Natural killer cell (primary cell): ENCODE results near the gene NAPEPLD. TPM values are rescaled to one million over a fixed set of nuclear protein-coding genes. Genes with fewer than 3 reads are reported as not detected.
"Not testable (repeated sequence)": the region's sequence is repeated elsewhere in the genome, so short reads cannot be mapped to it uniquely, and the experiment has no call there.

Experiments
- ATAC-seq, 3 donors: fragments of 150-1000 bp in 2 of 3; fragments of 200-7000 bp in 1 of 3; cut with Tn5 transposase; 1 replicate in 1 of 3; 2 replicates in 2 of 3; pipeline ENCODE4 v1.10.0; 2021; ENCODE audit warnings: mild to moderate bottlenecking in 2 of 3, moderate library complexity in 2 of 3
- DNase-seq, 2 donors: peaks; one replicate each; pipeline versions ENCODE4 v3.0.0 to v3.0.0-alpha.2; 2013 to 2021; ENCODE audit warnings: mixed read lengths in 1 of 2
- H3K27ac ChIP-seq: one replicate; pipeline ENCODE4 v1.5.1; 2013; ENCODE audit warnings: mild to moderate bottlenecking, low read length
- H3K27me3 ChIP-seq: one replicate; pipeline ENCODE4 v1.6.1; 2013; ENCODE audit warnings: low read length; ENCODE audit not compliant: control insufficient read depth, insufficient read depth
- H3K36me3 ChIP-seq: one replicate; pipeline ENCODE4 v1.6.1; 2013; ENCODE audit warnings: low read length; ENCODE audit not compliant: control insufficient read depth, insufficient read depth
- H3K4me1 ChIP-seq: one replicate; pipeline ENCODE4 v1.6.1; 2013; ENCODE audit warnings: low read length; ENCODE audit not compliant: control insufficient read depth, insufficient read depth
- H3K4me3 ChIP-seq: one replicate; pipeline ENCODE4 v1.5.1; 2013; ENCODE audit warnings: low read length
- H3K9me3 ChIP-seq: one replicate; pipeline ENCODE4 v1.6.1; 2013; ENCODE audit warnings: low read length; ENCODE audit not compliant: control insufficient read depth, insufficient read depth
- H3K27ac Mint-ChIP-seq, 2 donors: one replicate each; pipeline ENCODE4 v1.8.0; 2022; ENCODE audit warnings: mild to moderate bottlenecking in 2 of 2, mixed read lengths in 2 of 2, moderate library complexity in 1 of 2
- H3K27me3 Mint-ChIP-seq, 2 donors: one replicate each; pipeline ENCODE4 v1.8.0; 2022; ENCODE audit warnings: low read depth in 2 of 2, mixed read lengths in 2 of 2
- H3K36me3 Mint-ChIP-seq: one replicate; pipeline ENCODE4 v1.8.0; 2022; ENCODE audit warnings: mixed read lengths
- H3K4me1 Mint-ChIP-seq, 2 donors: one replicate each; pipeline ENCODE4 v1.8.0; 2022; ENCODE audit warnings: mixed read lengths in 2 of 2
- H3K4me3 Mint-ChIP-seq: one replicate; pipeline ENCODE4 v1.8.0; 2022; ENCODE audit warnings: mild to moderate bottlenecking, moderate library complexity, mixed read lengths
- H3K9me3 Mint-ChIP-seq, 2 donors: one replicate each; pipeline ENCODE4 v1.8.0; 2022; ENCODE audit warnings: mixed read lengths in 2 of 2
- CTCF ChIP-seq: fragments of 200-600 bp; IDR thresholded peaks from one replicate; pipeline ENCODE4 v1.8.0; 2022; ENCODE audit warnings: antibody characterized with exemption
- WGBS: methylation state at CpG from one replicate; pipeline ENCODE4 v1.1.7; 2013; ENCODE audit warnings: missing lambda C conversion rate; ENCODE audit not compliant: insufficient coverage; 5-methylcytosine and 5-hydroxymethylcytosine counted together
- intact Hi-C: fragments of 100-400 bp; cut with micrococcal nuclease; formaldehyde crosslinking; loops from one replicate; pipeline ENCODE4 v1.14.2; 2022
- total RNA-seq, 4 donors: library from RNA; stranded (reverse); fragments of 120-200 nt in 1 of 4; gene quantifications; one replicate each; pipeline versions ENCODE4 v1.2.3 to v1.2.4, GENCODE V29; 2013 to 2022

Gene NAPEPLD
- total RNA-seq, 3 donors from 2014 or later (not counting 1 experiment from before 2014, with no cell fraction given) = 5.3 to 6.7 (median 5.9) TPM

- H3K4me1 ChIP-seq = no peaks in the 10 kb centered on the region
- H3K27me3 ChIP-seq = no peaks in the 10 kb centered on the region
- intact Hi-C loops = no loop called here
- Mint-ChIP-seq H3K36me3 (no peaks in the 10 kb centered on the region), H3K27ac (no peak overlapping the region), H3K27me3 (no peaks in the 10 kb centered on the region), H3K4me1 (no peaks in the 10 kb centered on the region), H3K4me3 (no peak overlapping the region), H3K9me3 (no peaks in the 10 kb centered on the region)
- ATAC-seq (no peak), DNase-seq (no peak)
- H3K36me3 ChIP-seq = peaks cover 6% of the 10 kb centered on the region
- TF ChIP-seq CTCF = no peak
- no peak overlapping the region for H3K27ac ChIP-seq
- no peak overlapping the region for H3K4me3 ChIP-seq
- WGBS = 50% methylated on average over 2 of the region's 2 CpGs
- no peaks in the 10 kb centered on the region for H3K9me3 ChIP-seq
Measured at GRCh38 chr7:103101543-103101942, 47.4 kb downstream of the NAPEPLD start.

- H3K4me3 ChIP-seq = no peak overlapping the region
- Mint-ChIP-seq H3K4me3 (no peak overlapping the region), H3K36me3 (no peaks in the 10 kb centered on the region), H3K4me1 (no peaks in the 10 kb centered on the region), H3K27ac (no peak overlapping the region), H3K9me3 (no peaks in the 10 kb centered on the region), H3K27me3 (no peaks in the 10 kb centered on the region)
- no peaks in the 10 kb centered on the region for H3K9me3 ChIP-seq
- intact Hi-C loops = no loop called here
- no peaks in the 10 kb centered on the region for H3K27me3 ChIP-seq
- WGBS = no CpG with 5 or more reads among the region's 3 CpGs
- DNase-seq (no peak), ATAC-seq (no peak)
- H3K4me1 ChIP-seq = no peaks in the 10 kb centered on the region
- H3K36me3 ChIP-seq = peaks cover 6% of the 10 kb centered on the region
- no peak overlapping the region for H3K27ac ChIP-seq
- no peak for TF ChIP-seq CTCF
Measured at GRCh38 chr7:103100348-103100747, 48.6 kb downstream of the NAPEPLD start.

- H3K4me3 ChIP-seq = no peak overlapping the region
- H3K36me3 Mint-ChIP-seq = no peaks in the 10 kb centered on the region
- no peaks in the 10 kb centered on the region for H3K27me3 ChIP-seq
- no peak for DNase-seq
- peaks cover 2% of the 10 kb centered on the region for H3K36me3 ChIP-seq
- no peak for TF ChIP-seq CTCF
- no peak overlapping the region for H3K27ac ChIP-seq
- WGBS = 97% methylated on average over 1 of the region's 2 CpGs
- no peak for ATAC-seq
- H3K27me3 Mint-ChIP-seq = no peaks in the 10 kb centered on the region
- intact Hi-C loops = no loop called here
- no peaks in the 10 kb centered on the region for H3K4me1 Mint-ChIP-seq
- no peaks in the 10 kb centered on the region for H3K4me1 ChIP-seq
- H3K4me3 Mint-ChIP-seq = no peak overlapping the region
- no peaks in the 10 kb centered on the region for H3K9me3 Mint-ChIP-seq
- H3K27ac Mint-ChIP-seq = no peak overlapping the region
- H3K9me3 ChIP-seq = no peaks in the 10 kb centered on the region
Measured at GRCh38 chr7:103097041-103097440, 51.9 kb downstream of the NAPEPLD start.

GRCh38 chr7:103095558-103095957 is 53.3 kb downstream of the NAPEPLD start:
- intact Hi-C loops, H3K4me1 ChIP-seq, ATAC-seq, H3K27ac Mint-ChIP-seq, H3K4me3 ChIP-seq, H3K4me1 Mint-ChIP-seq, H3K36me3 Mint-ChIP-seq, H3K27ac ChIP-seq, H3K9me3 Mint-ChIP-seq, H3K27me3 Mint-ChIP-seq, H3K4me3 Mint-ChIP-seq, H3K27me3 ChIP-seq, DNase-seq, H3K36me3 ChIP-seq, H3K9me3 ChIP-seq: not testable (repeated sequence)
- WGBS = no CpG with 5 or more reads among the region's 2 CpGs
